GM12892 (cell line): ENCODE data around the gene CHAD.
"Not testable (repeated sequence)": the region's sequence is repeated elsewhere in the genome, so short reads cannot be mapped to it uniquely, and the experiment has no call there.

Source experiments
- DNase-seq: peaks from one replicate; pipeline ENCODE4 v3.0.0; 2011; ENCODE audit not compliant: insufficient read length
- FAIRE-seq: peaks from 2 replicates; lab custom pipeline; 2011; peaks lifted over from hg19 to GRCh38; lab: Jason Lieb, UNC
- POLR2A ChIP-seq: IDR thresholded peaks from 2 replicates; pipeline ENCODE4 v1.6.1; 2011; ENCODE audit warnings: low read depth, low read length, control low read depth
- POLR2AphosphoS5 ChIP-seq: IDR thresholded peaks from 2 replicates; pipeline ENCODE4 v1.6.1; 2011; ENCODE audit warnings: low read depth, low read length, control low read depth
- TAF1 ChIP-seq: IDR thresholded peaks from 2 replicates; pipeline ENCODE4 v1.6.1; 2011; ENCODE audit warnings: low read depth, mild to moderate bottlenecking, control low read depth, low read length, borderline replicate concordance

CHAD gene

GRCh38 chr17:50478391-50479381 lies 10.0 kb upstream of the CHAD start, which contains the start of gene RSAD1:
RSAD1 (plus strand) TSS chr17:50478860; CDS start chr17:50478885, 25 bp downstream.
- FAIRE-seq (peak; percentile 87), DNase-seq (peak; percentile 84)
- TF ChIP-seq POLR2A (peak; percentile 92), POLR2AphosphoS5 (peak; percentile 79), TAF1 (peak; percentile 80)

- TF ChIP-seq TAF1 = no peak
- TF ChIP-seq POLR2A = no peak
- no peak for TF ChIP-seq POLR2AphosphoS5
- FAIRE-seq = no peak
- DNase-seq = no peak
These were observed 9.3 kb upstream of the CHAD start for GRCh38 chr17:50477976-50478375.

- TF ChIP-seq TAF1 (no peak), POLR2A (no peak), POLR2AphosphoS5 (no peak)
- DNase-seq (no peak), FAIRE-seq (no peak)
These were observed 8.1 kb upstream of the CHAD start for GRCh38 chr17:50476545-50477315.

- FAIRE-seq, DNase-seq: not testable (repeated sequence)
These were observed 7.3 kb upstream of the CHAD start for GRCh38 chr17:50475775-50476544.

- DNase-seq = no peak
- no peak for FAIRE-seq
- TF ChIP-seq POLR2AphosphoS5 (no peak), TAF1 (no peak), POLR2A (no peak)
These were observed 6.7 kb upstream of the CHAD start for GRCh38 chr17:50475362-50475761.

- no peak for DNase-seq
- TF ChIP-seq POLR2A = no peak
- TF ChIP-seq POLR2AphosphoS5 = no peak
- TF ChIP-seq TAF1 = no peak
- no peak for FAIRE-seq
These were observed 5.8 kb upstream of the CHAD start for GRCh38 chr17:50474523-50474922.

GRCh38 chr17:50473901-50474300 lies 5.2 kb upstream of the CHAD start:
- TF ChIP-seq TAF1 (no peak), POLR2A (no peak), POLR2AphosphoS5 (no peak)
- FAIRE-seq (no peak), DNase-seq (no peak)

DNA sequence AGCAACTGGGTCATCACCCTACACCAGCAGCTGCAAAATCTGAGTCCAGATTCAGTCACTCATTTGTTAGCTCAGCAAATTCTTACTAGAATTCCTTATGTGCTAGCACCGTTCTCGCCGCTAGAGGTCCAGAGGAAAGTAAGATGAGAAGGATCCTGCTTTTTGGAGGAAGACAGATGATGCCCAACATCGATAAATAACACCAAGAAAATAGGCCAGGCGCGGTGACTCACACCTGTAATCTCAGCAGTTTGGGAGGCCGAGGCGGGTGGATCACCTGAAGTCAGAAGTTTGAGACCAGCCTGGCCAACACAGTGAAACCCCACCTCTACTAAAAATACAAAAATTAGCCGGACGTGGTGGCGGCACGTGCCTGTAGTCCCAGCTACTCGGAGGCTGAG lies 4.1 kb upstream of the CHAD start:
- FAIRE-seq, DNase-seq: not testable (repeated sequence)

- FAIRE-seq (no peak), DNase-seq (no peak)
- no peak for TF ChIP-seq POLR2AphosphoS5
- TF ChIP-seq POLR2A = no peak
- TF ChIP-seq TAF1 = no peak
These were observed 3.6 kb upstream of the CHAD start for GRCh38 chr17:50472286-50472685.

DNA sequence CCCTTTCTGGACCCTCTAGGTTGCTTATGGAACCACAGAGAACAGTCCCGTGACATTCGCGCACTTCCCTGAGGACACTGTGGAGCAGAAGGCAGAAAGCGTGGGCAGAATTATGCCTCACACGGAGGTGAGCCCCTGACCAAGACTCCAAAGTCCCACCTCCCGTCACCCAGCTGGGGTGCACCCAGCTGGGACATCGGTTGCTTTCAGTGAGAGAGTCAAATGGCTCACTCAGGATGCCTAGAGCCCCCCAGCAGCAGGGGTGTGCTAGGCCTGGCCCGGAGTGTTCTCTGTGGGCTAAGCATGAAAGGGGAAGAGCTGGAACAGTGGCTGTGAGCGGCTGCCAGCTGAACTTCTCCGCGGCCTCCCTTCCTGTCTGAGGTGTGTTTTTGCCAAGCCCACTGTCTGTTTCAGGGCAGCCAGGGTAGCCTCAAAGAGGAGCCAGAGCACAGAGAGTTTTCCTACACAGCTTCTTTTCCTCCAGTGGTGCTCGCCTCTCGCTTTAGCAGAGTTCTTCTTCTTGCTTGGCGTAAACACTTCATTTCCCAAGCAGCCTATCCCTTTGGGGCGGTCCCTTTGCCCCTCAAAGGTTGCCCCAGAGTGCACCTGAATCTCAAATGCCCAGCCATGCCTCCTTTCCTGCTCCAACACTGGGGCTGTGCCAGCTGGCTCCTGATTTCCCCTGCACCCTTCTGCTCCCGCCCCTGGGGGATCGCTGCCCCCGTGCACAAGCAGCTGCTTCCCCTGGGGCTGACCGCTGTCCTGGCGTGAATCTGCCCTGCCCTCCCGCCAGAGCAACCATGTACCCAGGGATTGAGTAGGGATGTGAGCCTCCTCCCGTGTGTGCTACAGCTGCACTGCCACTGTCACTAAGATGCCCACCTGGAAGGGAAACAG lies 2.6 kb upstream of the CHAD start:
- TF ChIP-seq POLR2A = no peak
- TF ChIP-seq POLR2AphosphoS5 = no peak
- no peak for TF ChIP-seq TAF1
- no peak for DNase-seq
- FAIRE-seq = no peak
